Activated CD8-positive, alpha-beta T cell treated with anti-CD3 and anti-CD28 coated beads, Interleukin-2, amount 10 ng/mL, durations not matched to agents 7 days and 5 days (primary cell): ENCODE measurements around the gene GPX4. TPM values are rescaled to one million over a fixed set of nuclear protein-coding genes. Genes with fewer than 3 reads are reported as not detected.

Source experiments
- ATAC-seq: fragments of 150-1000 bp; cut with Tn5 transposase; one replicate; pipeline ENCODE4 v1.10.0; 2021; ENCODE audit warnings: moderate library complexity
- CTCF ChIA-PET: fragments of 350-600 bp; sonication (Branson Sonifier 250); formaldehyde crosslinking; loops from one replicate; lab custom pipeline; 2021; ENCODE audit warnings: antibody characterized with exemption; lab: Charles Lee
- POLR2A ChIA-PET: fragments of 350-600 bp; sonication (Branson Sonifier 250); formaldehyde crosslinking; loops from one replicate; lab custom pipeline; 2021; ENCODE audit warnings: antibody characterized with exemption; lab: Charles Lee
- DNase-seq: peaks from one replicate; pipeline ENCODE4 v3.0.0-alpha.2; 2020
- H3K27ac Mint-ChIP-seq: one replicate; pipeline ENCODE4 v1.8.0; 2021; ENCODE audit warnings: mild to moderate bottlenecking, mixed read lengths
- H3K27me3 Mint-ChIP-seq: one replicate; pipeline ENCODE4 v1.8.0; 2021; ENCODE audit warnings: low read depth, mixed read lengths
- H3K36me3 Mint-ChIP-seq: one replicate; pipeline ENCODE4 v1.8.0; 2021; ENCODE audit warnings: low read depth, mixed read lengths
- H3K4me1 Mint-ChIP-seq: one replicate; pipeline ENCODE4 v1.8.0; 2021; ENCODE audit warnings: low read depth, mixed read lengths
- H3K4me3 Mint-ChIP-seq: one replicate; pipeline ENCODE4 v1.8.0; 2021; ENCODE audit warnings: mild to moderate bottlenecking, mixed read lengths
- H3K9me3 Mint-ChIP-seq: one replicate; pipeline ENCODE4 v1.8.0; 2022; ENCODE audit warnings: mixed read lengths; ENCODE audit not compliant: insufficient read depth
- total RNA-seq, 2 experiments: library from RNA; stranded (reverse); gene quantifications; one replicate each; pipeline ENCODE4 v1.2.3, GENCODE V29; 2021

The GPX4 gene
- total RNA-seq, 2 experiments from 2014 or later: 174 to 177 TPM

GRCh38 chr19:1094655-1094977, 9.2 kb upstream of the GPX4 start:
- Mint-ChIP-seq H3K4me3 (peak overlapping the region; percentile 93), H3K9me3 (no peaks in the 10 kb centered on the region), H3K4me1 (peaks cover 60% of the 10 kb centered on the region), H3K27me3 (no peaks in the 10 kb centered on the region), H3K27ac (peak overlapping the region; percentile 86), H3K36me3 (peaks cover 21% of the 10 kb centered on the region)
- ChIA-PET CTCF (interaction anchor here (1.0 to 1.1 kb wide), 2 partner anchors 98 to 231 kb away, joined by 3 to 4 read pairs; no protein-coding TSS in a partner anchor), POLR2A (interaction anchor here (0.8 to 2.2 kb wide), 7 partner anchors 8 to 68 kb away, joined by 3 to 10 read pairs (median 3); partner anchors contain the start of genes ARHGAP45, CNN2 and GPX4)
- ATAC-seq (no peak), DNase-seq (no peak)

- H3K4me1 Mint-ChIP-seq: peaks cover 61% of the 10 kb centered on the region
- H3K36me3 Mint-ChIP-seq: peaks cover 24% of the 10 kb centered on the region
- H3K27me3 Mint-ChIP-seq: no peaks in the 10 kb centered on the region
- ChIA-PET CTCF (no interaction called here), POLR2A (interaction anchor here (0.8 to 2.2 kb wide), 5 partner anchors 9 to 69 kb away, joined by 3 to 10 read pairs (median 4); partner anchors contain the start of genes CNN2 and GPX4)
- peak within 1 kb of the TSS; percentile 86 for H3K27ac Mint-ChIP-seq
- H3K4me3 Mint-ChIP-seq: peak within 1 kb of the TSS; percentile 93
- ATAC-seq (peak; percentile 96), DNase-seq (peak; percentile 98)
- H3K9me3 Mint-ChIP-seq: no peaks in the 10 kb centered on the region
These were observed 8.7 kb upstream of the GPX4 start, which contains the start of gene POLR2E for GRCh38 chr19:1094978-1095701. TSS of gene POLR2E (minus strand) at chr19:1095375. CDS start at chr19:1095315, 60 bp downstream.

- H3K9me3 Mint-ChIP-seq: no peaks in the 10 kb centered on the region
- H3K4me3 Mint-ChIP-seq: no peak overlapping the region
- peaks cover 64% of the 10 kb centered on the region for H3K4me1 Mint-ChIP-seq
- H3K27me3 Mint-ChIP-seq: no peaks in the 10 kb centered on the region
- POLR2A ChIA-PET: interaction anchor here (0.8 kb wide), 1 partner anchor 31 kb away, joined by 3 read pairs; the partner anchor contains the start of gene ARHGAP45
- CTCF ChIA-PET: interaction anchor here (1.1 to 1.4 kb wide), 2 partner anchors 31 to 32 kb away, joined by 4 read pairs; partner anchors contain the start of gene ARHGAP45
- ATAC-seq (no peak), DNase-seq (no peak)
- H3K27ac Mint-ChIP-seq: peak overlapping the region; percentile 66
- peaks cover 15% of the 10 kb centered on the region for H3K36me3 Mint-ChIP-seq
These were observed 6.0 kb upstream of the GPX4 start for GRCh38 chr19:1097810-1098176.

GRCh38 chr19:1098177-1099051, 5.4 kb upstream of the GPX4 start:
- Mint-ChIP-seq H3K27ac (peak overlapping the region; percentile 66), H3K9me3 (no peaks in the 10 kb centered on the region), H3K4me1 (peaks cover 63% of the 10 kb centered on the region), H3K27me3 (no peaks in the 10 kb centered on the region), H3K36me3 (peaks cover 9% of the 10 kb centered on the region), H3K4me3 (no peak overlapping the region)
- ChIA-PET POLR2A (interaction anchor here (0.8 to 1.4 kb wide), 2 partner anchors 10 to 32 kb away, joined by 3 to 6 read pairs; partner anchors contain the start of gene ARHGAP45), CTCF (interaction anchor here (1.1 to 1.4 kb wide), 2 partner anchors 32 to 33 kb away, joined by 4 read pairs; partner anchors contain the start of gene ARHGAP45)
- DNase-seq (no peak), ATAC-seq (no peak)

GRCh38 chr19:1101337-1101698, 2.5 kb upstream of the GPX4 start:
- Mint-ChIP-seq H3K36me3 (peaks cover 3% of the 10 kb centered on the region), H3K4me1 (peaks cover 59% of the 10 kb centered on the region), H3K9me3 (no peaks in the 10 kb centered on the region), H3K4me3 (peak overlapping the region; percentile 47), H3K27ac (peak overlapping the region; percentile 85), H3K27me3 (no peaks in the 10 kb centered on the region)
- ChIA-PET CTCF (interaction anchor here (0.8 to 1.9 kb wide), 6 partner anchors 12 to 165 kb away, joined by 3 to 7 read pairs (median 5); partner anchors contain the start of gene SBNO2), POLR2A (interaction anchor here (0.7 to 1.4 kb wide), 6 partner anchors 10 to 168 kb away, joined by 3 to 6 read pairs (median 4); partner anchors contain the start of genes ARHGAP45 and CIRBP)
- DNase-seq (no peak), ATAC-seq (no peak)

GRCh38 chr19:1102407-1103131, 1.2 kb upstream of the GPX4 start:
- DNase-seq (peak; percentile 51), ATAC-seq (no peak)
- Mint-ChIP-seq H3K4me1 (peaks cover 54% of the 10 kb centered on the region), H3K27ac (peak overlapping the region; percentile 85), H3K27me3 (no peaks in the 10 kb centered on the region), H3K36me3 (peaks cover 6% of the 10 kb centered on the region), H3K9me3 (no peaks in the 10 kb centered on the region), H3K4me3 (peak overlapping the region; percentile 58)
- ChIA-PET CTCF (interaction anchor here (1.2 to 1.9 kb wide), 4 partner anchors 10 to 164 kb away, joined by 3 to 7 read pairs (median 5); no protein-coding TSS in a partner anchor), POLR2A (interaction anchor here (0.6 to 2.2 kb wide), 5 partner anchors 9 to 90 kb away, joined by 3 to 10 read pairs (median 3); partner anchors contain the start of gene ARHGAP45)

GRCh38 chr19:1103132-1103707, 574 bp upstream of the GPX4 start:
- Mint-ChIP-seq H3K9me3 (no peaks in the 10 kb centered on the region), H3K36me3 (peaks cover 6% of the 10 kb centered on the region), H3K4me1 (peaks cover 49% of the 10 kb centered on the region), H3K4me3 (peak overlapping the region; percentile 58), H3K27me3 (no peaks in the 10 kb centered on the region), H3K27ac (peak overlapping the region; percentile 83)
- ATAC-seq (no peak), DNase-seq (no peak)
- ChIA-PET CTCF (interaction anchor here (1.2 to 1.7 kb wide), 2 partner anchors 100 to 163 kb away, joined by 3 to 4 read pairs; no protein-coding TSS in a partner anchor), POLR2A (interaction anchor here (0.6 to 2.2 kb wide), 7 partner anchors 9 to 89 kb away, joined by 3 to 10 read pairs (median 3); partner anchors contain the start of gene ARHGAP45)

- no peak overlapping the region for H3K27ac Mint-ChIP-seq
- peak overlapping the region; percentile 75 for H3K4me3 Mint-ChIP-seq
- peaks cover 41% of the 10 kb centered on the region for H3K4me1 Mint-ChIP-seq
- ATAC-seq: peak; percentile 38
- CTCF ChIA-PET: interaction anchor here (1.1 kb wide), 1 partner anchor 9 kb away, joined by 4 read pairs; no protein-coding TSS in a partner anchor
- peak; percentile 75 for DNase-seq
- no peaks in the 10 kb centered on the region for H3K27me3 Mint-ChIP-seq
- no peaks in the 10 kb centered on the region for H3K9me3 Mint-ChIP-seq
- peaks cover 8% of the 10 kb centered on the region for H3K36me3 Mint-ChIP-seq
- POLR2A ChIA-PET: interaction anchor here (0.7 to 2.2 kb wide), 4 partner anchors 10 to 75 kb away, joined by 3 to 10 read pairs (median 4); partner anchors contain the start of gene ARHGAP45
These were observed 665 bp downstream of the GPX4 start for GRCh38 chr19:1104311-1105007.

- peak overlapping the region; percentile 55 for H3K27ac Mint-ChIP-seq
- no peaks in the 10 kb centered on the region for H3K9me3 Mint-ChIP-seq
- H3K27me3 Mint-ChIP-seq: no peaks in the 10 kb centered on the region
- no peak for ATAC-seq
- DNase-seq: no peak
- CTCF ChIA-PET: interaction anchor here (1.1 kb wide), 1 partner anchor 8 kb away, joined by 4 read pairs; no protein-coding TSS in a partner anchor
- peaks cover 4% of the 10 kb centered on the region for H3K36me3 Mint-ChIP-seq
- POLR2A ChIA-PET: interaction anchor here (0.7 to 1.0 kb wide), 2 partner anchors 29 to 65 kb away, joined by 3 read pairs; partner anchors contain the start of gene ABCA7
- peak overlapping the region; percentile 75 for H3K4me3 Mint-ChIP-seq
- peaks cover 34% of the 10 kb centered on the region for H3K4me1 Mint-ChIP-seq
These were observed 1.4 kb downstream of the GPX4 start for GRCh38 chr19:1105008-1105872.
